Activated gamma-delta T cell (primary cell): Measurements from ENCODE around the gene SLC5A2.
A peak's percentile ranks its signal among the peaks of the same experiment; 100 is the strongest.
"Not testable (repeated sequence)": the region's sequence is repeated elsewhere in the genome, so short reads cannot be mapped to it uniquely, and the experiment has no call there.

Experiments
- DNase-seq: peaks from one replicate; lab custom pipeline; 2025; lab: John Stamatoyannopoulos, UW

SLC5A2 gene

GRCh38 chr16:31498493-31498892 is 15.6 kb downstream of the SLC5A2 start:
- no peak for DNase-seq

- DNase-seq, result no peak
These were observed 17.0 kb downstream of the SLC5A2 start for GRCh38 chr16:31499928-31500327.

GRCh38 chr16:31501226-31501965 is 18.5 kb downstream of the SLC5A2 start:
- no peak for DNase-seq

DNA sequence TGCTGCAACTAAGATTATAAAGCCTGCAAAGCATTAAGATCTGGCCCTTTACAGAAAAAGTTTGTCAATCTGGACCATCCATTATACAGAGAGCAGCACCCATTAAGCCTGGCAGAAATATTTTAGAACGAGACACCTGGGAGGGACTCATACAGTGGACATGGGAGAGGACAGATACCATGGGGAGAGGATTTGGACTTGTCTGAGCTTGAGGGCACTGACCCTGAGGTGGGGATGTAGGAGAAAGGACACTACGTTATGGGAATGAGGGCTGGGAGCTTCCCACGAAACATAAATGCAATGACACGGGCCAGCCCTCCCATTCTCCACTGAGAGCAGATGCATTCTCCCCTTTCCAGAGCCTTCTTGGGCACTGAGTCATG is 19.0 kb downstream of the SLC5A2 start:
- no peak for DNase-seq

DNA sequence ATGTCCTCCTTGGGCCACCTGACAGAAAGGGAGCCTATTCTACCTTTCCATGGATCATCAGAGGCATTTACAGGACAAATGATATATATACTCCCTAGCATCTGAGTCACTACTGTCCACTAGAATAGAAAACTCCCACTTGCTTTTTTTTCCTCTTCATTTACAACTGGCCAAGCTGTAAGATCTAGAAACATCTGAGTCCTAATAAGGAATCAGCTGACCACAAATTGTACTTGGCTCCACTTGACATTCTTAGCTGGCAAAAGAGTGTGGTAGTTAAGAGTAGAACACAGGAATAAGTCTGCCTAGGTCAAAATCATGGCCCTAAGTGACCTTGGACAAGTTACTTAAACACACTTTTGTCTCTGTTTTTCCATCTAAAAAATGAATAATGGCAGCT is 20.1 kb downstream of the SLC5A2 start:
- DNase-seq, result no peak

DNA sequence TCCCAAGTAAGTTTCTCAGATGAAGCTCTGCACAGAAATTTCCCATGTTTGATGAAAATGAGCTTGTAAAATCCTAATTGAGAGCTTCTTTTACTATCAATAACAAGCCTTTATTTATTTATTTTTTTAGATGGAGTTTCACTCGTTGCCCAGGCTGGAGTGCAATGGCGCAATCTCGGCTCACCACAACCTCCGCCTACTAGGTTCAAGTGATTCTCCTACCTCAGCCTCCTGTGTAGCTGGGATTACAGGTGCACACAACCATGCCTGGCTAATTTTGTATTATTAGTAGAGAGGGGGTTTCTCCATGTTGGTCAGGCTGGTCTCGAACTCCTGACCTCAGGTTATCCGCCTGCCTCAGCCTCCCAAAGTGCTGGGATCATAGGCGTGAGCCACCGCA is 20.6 kb downstream of the SLC5A2 start:
- not testable (repeated sequence) for DNase-seq

DNA sequence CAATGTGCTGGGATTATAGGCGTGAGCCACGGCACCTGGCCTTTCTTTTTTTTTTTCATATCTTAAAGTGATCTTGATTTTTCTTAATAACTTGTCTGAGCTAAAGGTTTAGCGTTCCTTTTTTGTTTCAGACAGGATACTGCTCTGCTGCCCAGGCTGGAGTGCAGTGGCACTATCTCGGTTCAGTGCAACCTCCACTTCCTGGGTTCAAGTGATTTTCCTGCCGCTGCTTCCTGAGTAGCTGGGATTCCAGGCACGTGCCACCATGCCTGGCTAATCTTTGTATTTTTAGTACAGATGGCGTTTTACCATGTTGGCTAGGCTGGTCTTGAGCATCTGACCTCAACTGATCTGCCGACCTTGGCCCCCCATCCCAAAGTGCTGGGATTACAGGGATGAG is 21.2 kb downstream of the SLC5A2 start:
- no peak for DNase-seq

- no peak for DNase-seq
These were observed 22.6 kb downstream of the SLC5A2 start for GRCh38 chr16:31505483-31505882.

GRCh38 chr16:31507617-31507928 is 24.6 kb downstream of the SLC5A2 start:
- no peak for DNase-seq

DNA sequence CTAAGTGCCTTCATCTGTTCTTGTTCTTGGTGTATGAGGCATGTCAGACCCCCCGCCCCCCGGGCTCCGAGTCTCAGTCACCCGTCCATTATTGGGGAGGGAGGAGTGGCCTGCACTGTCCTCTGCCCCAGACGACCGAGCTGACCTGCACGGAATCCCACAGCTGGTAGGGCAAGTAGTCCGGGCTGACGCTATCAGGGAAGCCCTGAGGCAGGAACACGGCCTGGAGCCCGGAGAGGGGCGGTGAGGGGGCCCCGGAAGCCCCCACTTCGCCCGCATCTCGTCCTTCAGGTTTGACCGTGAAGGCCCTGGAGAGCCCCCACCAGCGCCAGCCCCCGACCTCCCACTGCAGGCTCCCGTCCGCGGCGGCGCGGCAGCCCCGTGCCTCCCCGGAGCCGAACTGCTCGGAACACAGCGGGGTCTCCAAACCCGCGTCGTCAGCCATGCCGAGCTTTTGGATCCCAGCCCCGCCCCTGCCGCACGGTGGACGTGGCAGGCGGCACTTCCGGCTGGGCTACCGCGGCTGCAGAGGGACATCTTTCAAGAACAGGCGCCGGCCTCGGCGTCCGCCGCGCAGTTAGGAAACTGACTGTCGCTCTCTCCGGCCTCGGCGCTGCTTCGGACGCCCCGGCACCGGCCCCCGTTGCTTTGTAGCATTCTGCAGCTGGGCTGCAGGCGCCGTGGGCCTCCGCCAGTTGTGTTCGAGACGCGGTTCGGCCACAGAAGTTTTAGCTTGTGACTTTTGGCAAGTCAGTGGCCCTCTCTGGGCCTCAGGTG is 25.2 kb downstream of the SLC5A2 start, which contains the start of gene RUSF1:
TSS of gene RUSF1 (minus strand) at position 463 of the 777 bp plus-strand sequence. CDS start at position 445, 18 bp downstream.
- DNase-seq, result peak; percentile 71

GRCh38 chr16:31508706-31509195 is 25.8 kb downstream of the SLC5A2 start:
- DNase-seq, result no peak

DNA sequence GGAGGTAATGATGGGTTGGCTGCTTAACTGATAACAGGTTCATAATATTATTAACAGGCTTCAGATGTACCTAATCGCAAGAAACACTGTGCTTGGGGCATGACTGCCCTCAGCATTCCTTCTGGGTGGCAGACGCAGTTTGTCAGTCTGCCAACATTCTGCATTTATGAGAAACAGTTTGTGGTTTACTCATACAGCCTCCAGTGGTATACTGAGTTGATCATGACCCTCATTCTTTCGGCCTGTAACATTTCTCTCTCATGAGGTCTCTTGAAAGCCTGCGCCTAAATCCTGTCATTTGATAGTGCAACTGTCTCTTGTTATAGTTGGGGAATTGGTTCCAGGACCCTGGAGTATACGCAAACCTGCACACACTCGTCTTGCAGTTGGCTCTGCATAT is 30.2 kb downstream of the SLC5A2 start:
- no peak for DNase-seq

GRCh38 chr16:31513884-31514283 is 31.0 kb downstream of the SLC5A2 start:
- no peak for DNase-seq

DNA sequence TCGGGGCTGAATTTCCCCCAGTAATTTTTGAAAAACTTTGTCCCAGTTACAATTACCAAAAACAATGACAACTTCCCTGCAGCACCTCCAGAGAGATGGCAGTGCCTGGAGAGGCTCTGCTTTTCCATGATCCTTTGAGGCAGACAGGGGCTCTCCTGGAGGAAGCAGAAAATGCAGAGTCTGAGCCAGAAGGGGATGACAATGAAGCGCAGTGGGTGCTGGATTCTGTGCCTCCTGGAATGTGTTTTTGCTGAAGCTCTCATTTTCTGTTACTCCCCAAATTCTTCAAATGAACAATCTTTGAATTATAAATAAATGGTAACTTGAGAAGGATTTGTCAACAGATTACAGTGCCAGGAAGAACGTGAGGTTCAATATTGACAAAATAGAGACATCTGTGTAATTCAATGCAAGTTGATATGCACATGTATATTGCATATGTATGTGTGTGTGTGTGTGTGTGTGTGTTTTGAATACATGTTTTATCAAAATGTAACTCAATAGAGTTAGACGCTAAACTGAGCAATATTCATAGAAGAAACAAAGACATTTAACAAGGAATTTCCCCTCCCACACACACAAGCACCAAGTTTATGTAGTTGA is 35.0 kb downstream of the SLC5A2 start:
- no peak for DNase-seq

- DNase-seq, result no peak
These were observed 37.0 kb downstream of the SLC5A2 start for GRCh38 chr16:31519759-31520431.

GRCh38 chr16:31521368-31521767 is 38.4 kb downstream of the SLC5A2 start:
- no peak for DNase-seq

DNA sequence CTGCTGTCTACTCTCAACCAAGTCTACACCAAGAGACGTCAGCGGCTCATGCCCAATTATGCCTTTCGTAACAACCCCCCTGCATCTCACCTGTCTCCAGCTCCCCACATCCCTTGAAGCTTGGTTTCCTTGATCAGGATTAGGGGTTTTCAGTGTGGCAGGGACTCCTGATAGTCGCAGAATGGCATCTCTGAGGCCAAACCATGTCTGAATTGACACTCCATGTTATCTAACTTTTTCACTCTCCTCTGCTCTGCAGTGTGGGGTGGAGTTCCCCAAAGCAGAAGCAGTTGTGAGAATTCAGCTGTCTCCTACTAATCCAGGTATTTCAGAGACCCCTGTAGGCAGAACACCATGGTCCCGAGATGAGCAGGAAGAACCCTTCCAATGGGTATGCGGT is 39.1 kb downstream of the SLC5A2 start:
- DNase-seq, result no peak

GRCh38 chr16:31523768-31524167 is 40.8 kb downstream of the SLC5A2 start:
- DNase-seq, result not testable (repeated sequence)

DNA sequence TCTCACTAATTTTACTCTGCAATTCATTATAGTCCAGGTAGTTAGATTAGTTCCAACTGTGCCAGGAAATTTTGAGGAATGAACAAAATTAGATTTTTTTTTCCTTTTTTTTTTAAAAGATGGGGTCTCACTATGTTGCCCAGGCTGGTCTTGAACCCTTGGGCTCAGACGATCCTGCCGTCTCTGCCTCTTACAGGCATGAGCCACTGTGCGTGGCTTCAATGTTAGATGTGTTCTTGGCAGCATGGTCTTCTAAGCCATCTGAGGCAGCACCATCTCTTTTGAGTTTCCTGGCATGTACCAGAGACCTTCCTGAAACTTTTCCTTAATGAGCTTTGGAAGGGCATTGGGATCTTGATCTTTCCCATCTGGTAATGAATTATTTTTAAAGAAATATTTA is 42.2 kb downstream of the SLC5A2 start:
- DNase-seq, result no peak

DNA sequence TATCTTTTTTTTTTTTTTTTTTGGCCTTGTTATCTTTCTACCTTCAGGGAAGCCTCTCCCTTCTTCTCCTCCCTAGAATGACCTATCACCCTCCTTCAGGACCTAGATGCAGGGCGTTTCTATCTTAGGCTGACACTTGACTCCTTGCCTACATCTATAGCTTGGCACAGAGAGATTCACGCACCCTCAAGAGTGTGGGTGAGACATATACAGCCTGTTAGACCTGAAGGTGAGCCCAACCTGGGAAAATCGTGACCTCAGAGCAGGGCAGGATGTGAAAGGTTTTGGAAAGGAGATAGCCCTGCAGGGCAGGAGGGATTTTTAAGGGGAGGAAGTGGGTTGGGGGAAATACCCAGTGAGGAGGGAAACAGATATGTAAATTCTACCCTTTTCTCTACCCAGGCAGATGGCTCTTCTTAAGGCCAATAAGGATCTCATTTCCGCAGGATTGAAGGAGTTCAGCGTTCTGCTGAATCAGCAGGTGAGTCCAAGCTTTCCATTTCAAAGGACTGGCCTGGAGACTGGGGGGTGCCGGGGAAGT is 44.9 kb downstream of the SLC5A2 start, which contains the start of gene AHSP:
TSS of gene AHSP (plus strand) at position 167 of the 541 bp plus-strand sequence. CDS start at position 407, 240 bp downstream.
- no peak for DNase-seq

- no peak for DNase-seq
These were observed 45.7 kb downstream of the SLC5A2 start for GRCh38 chr16:31528523-31529107.
